ENCODE measurements around the gene SPTBN1. TPM values are rescaled to one million over a fixed set of nuclear protein-coding genes. Genes with fewer than 3 reads are reported as not detected.

The SPTBN1 gene
- total and polyA plus RNA-seq, 9 of the 15 experiments (the other 6 are each of a cell fraction or from before 2014, with no cell fraction given), result 8.9 to 66.8 (median 31.4) TPM

DNA sequence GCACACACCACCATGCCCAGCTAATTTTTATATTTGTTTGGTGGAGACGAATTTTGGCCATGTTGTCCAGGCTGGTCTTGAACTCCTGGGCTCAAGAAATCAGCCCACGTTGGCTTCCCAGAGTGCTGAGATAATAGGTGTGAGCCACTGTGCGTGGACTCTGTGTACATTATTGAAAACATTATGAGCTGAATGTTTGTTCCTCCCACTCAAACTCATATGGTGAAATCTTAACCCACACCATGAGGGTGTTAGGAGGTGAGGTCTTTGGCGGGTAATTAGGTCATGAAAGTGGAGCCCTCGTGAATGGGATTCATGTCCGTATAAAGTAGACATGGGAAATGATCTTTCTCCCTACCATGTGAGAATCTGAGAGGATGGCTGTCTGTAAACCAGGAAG lies 83.6 kb downstream of the SPTBN1 start:
- no peaks in the 10 kb centered on the region for H4K20me1 ChIP-seq (replicated peaks; ENCODE audit: control insufficient read depth, insufficient read depth, low read length)
- CTCF ChIA-PET (ENCODE audit: low intra/inter-chr PET ratio), result no interaction called here
- H3K9me1 ChIP-seq (ENCODE audit: control insufficient read depth, insufficient read depth, low read length), result no peaks in the 10 kb centered on the region
- in situ Hi-C loops (cut with MboI), result no loop called here
- no peak overlapping the region for H3K27ac ChIP-seq (ENCODE audit: extremely low read depth, low read depth, low read length)
- H3K79me2 ChIP-seq (ENCODE audit: control insufficient read depth, insufficient read depth, low read length), result no peaks in the 10 kb centered on the region
- BruUV-seq (replicated peaks), result no TSS peak
- H3K4me3 ChIP-seq, result no peak overlapping the region
- DNase-seq (ENCODE audit: extremely low read depth in 1 of 4, low spot score in 3 of 4) (no peak), FAIRE-seq (no peak), ATAC-seq (no peak; the same call in 2 of the 3 replicates)
- no peak overlapping the region for H3K9ac ChIP-seq (ENCODE audit: insufficient read depth in 1 of 2, low read depth in 2 of 2, low read length in 2 of 2)
- no peaks in the 10 kb centered on the region for H3K36me3 ChIP-seq (ENCODE audit: control insufficient read depth, insufficient read depth, low read length)
- POLR2A ChIA-PET, result no interaction called here
- H3K4me1 ChIP-seq (replicated peaks in 1 of 2; ENCODE audit: control insufficient read depth in 2 of 2, insufficient read depth in 2 of 2, low read length in 2 of 2), result no peaks in the 10 kb centered on the region
- TF ChIP-seq GATAD2A (IDR thresholded peaks at IDR 0.05) (no peak), STAT5A (IDR thresholded peaks at IDR 0.05; ENCODE audit: borderline replicate concordance, low read length) (no peak), NFIX (CRISPR knock-in tag; IDR thresholded peaks at IDR 0.05; ENCODE audit: low read depth) (no peak)
- TF ChIP-seq, protein P1, sequence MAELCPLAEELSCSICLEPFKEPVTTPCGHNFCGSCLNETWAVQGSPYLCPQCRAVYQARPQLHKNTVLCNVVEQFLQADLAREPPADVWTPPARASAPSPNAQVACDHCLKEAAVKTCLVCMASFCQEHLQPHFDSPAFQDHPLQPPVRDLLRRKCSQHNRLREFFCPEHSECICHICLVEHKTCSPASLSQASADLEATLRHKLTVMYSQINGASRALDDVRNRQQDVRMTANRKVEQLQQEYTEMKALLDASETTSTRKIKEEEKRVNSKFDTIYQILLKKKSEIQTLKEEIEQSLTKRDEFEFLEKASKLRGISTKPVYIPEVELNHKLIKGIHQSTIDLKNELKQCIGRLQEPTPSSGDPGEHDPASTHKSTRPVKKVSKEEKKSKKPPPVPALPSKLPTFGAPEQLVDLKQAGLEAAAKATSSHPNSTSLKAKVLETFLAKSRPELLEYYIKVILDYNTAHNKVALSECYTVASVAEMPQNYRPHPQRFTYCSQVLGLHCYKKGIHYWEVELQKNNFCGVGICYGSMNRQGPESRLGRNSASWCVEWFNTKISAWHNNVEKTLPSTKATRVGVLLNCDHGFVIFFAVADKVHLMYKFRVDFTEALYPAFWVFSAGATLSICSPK (IDR thresholded peaks at IDR 0.05; ENCODE audit: borderline replicate concordance), result no peak
- intact Hi-C loops (cut with micrococcal nuclease), result no loop called here
- H3K4me2 ChIP-seq (ENCODE audit: insufficient read depth, low read length), result no peak overlapping the region
- H2AFZ ChIP-seq (ENCODE audit: low read depth, low read length), result 0 out of 2 replicates have a peak overlapping the region, but pooled peaks have one; percentile 28
- 7% methylated on average over 6 of the region's 6 CpGs for WGBS (ENCODE audit: insufficient coverage, low coverage, missing lambda C conversion rate)
- no peaks in the 10 kb centered on the region for H3K9me3 ChIP-seq (replicated peaks; ENCODE audit: control insufficient read depth, insufficient read depth, low read depth, low read length)
- H3K27me3 ChIP-seq (ENCODE audit: control insufficient read depth in 2 of 2, insufficient read depth in 2 of 2, low read length in 2 of 2), result peaks cover 5% of the 10 kb centered on the region in 2 experiments; a peak in 2 of 5 replicates

DNA sequence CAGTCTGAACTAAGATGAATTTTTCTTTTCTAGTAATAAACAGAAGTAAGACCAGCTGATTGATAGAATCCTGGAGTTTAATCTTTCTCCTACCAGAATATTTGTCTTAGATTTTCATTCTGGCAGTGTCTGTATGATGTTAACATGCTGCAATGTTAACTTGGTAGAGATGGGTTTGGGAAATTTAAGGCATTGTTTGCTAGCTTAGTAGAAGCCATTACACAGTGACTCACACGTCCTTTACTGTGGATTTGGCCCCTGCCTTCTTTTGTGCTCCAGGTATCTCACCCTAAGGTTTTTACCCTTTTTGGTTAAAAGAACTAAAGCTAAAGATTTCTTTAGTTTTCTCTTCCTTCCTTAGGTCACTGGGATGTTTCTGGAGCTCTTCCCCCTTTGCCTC lies 84.1 kb downstream of the SPTBN1 start:
- ChIA-PET CTCF (ENCODE audit: low intra/inter-chr PET ratio) (no interaction called here), POLR2A (interaction anchor here (0.8 to 1.1 kb wide), 2 partner anchors 9 to 19 kb away, joined by 5 read pairs; no protein-coding TSS in a partner anchor)
- H3K79me2 ChIP-seq (ENCODE audit: control insufficient read depth, insufficient read depth, low read length), result no peaks in the 10 kb centered on the region
- H3K9me3 ChIP-seq (replicated peaks; ENCODE audit: control insufficient read depth, insufficient read depth, low read depth, low read length), result no peaks in the 10 kb centered on the region
- H2AFZ ChIP-seq (ENCODE audit: low read depth, low read length), result 0 out of 2 replicates have a peak overlapping the region, but pooled peaks have one; percentile 28
- H3K27ac ChIP-seq (ENCODE audit: extremely low read depth, low read depth, low read length), result no peak overlapping the region
- FAIRE-seq, result no peak
- peak; percentile 31; the same call in 1 of the 3 replicates for ATAC-seq
- 10% methylated on average over 1 of the region's 1 CpG for WGBS (ENCODE audit: insufficient coverage, low coverage, missing lambda C conversion rate)
- H3K4me3 ChIP-seq, result no peak overlapping the region
- BruUV-seq (replicated peaks), result no TSS peak
- no peaks in the 10 kb centered on the region for H3K9me1 ChIP-seq (ENCODE audit: control insufficient read depth, insufficient read depth, low read length)
- H3K4me1 ChIP-seq (replicated peaks in 1 of 2; ENCODE audit: control insufficient read depth in 2 of 2, insufficient read depth in 2 of 2, low read length in 2 of 2), result no peaks in the 10 kb centered on the region
- no peaks in the 10 kb centered on the region for H4K20me1 ChIP-seq (replicated peaks; ENCODE audit: control insufficient read depth, insufficient read depth, low read length)
- no peak for DNase-seq (ENCODE audit: extremely low read depth in 1 of 4, low spot score in 3 of 4)
- no peak overlapping the region for H3K4me2 ChIP-seq (ENCODE audit: insufficient read depth, low read length)
- no peak overlapping the region for H3K9ac ChIP-seq (ENCODE audit: insufficient read depth in 1 of 2, low read depth in 2 of 2, low read length in 2 of 2)
- H3K27me3 ChIP-seq (ENCODE audit: control insufficient read depth in 2 of 2, insufficient read depth in 2 of 2, low read length in 2 of 2), result peaks cover 4 to 5% of the 10 kb centered on the region in 2 experiments; a peak in 2 of 5 replicates
- intact Hi-C loops (cut with micrococcal nuclease) (no loop called here), in situ Hi-C loops (cut with MboI) (no loop called here)
- no peaks in the 10 kb centered on the region for H3K36me3 ChIP-seq (ENCODE audit: control insufficient read depth, insufficient read depth, low read length)
- TF ChIP-seq, protein P2, sequence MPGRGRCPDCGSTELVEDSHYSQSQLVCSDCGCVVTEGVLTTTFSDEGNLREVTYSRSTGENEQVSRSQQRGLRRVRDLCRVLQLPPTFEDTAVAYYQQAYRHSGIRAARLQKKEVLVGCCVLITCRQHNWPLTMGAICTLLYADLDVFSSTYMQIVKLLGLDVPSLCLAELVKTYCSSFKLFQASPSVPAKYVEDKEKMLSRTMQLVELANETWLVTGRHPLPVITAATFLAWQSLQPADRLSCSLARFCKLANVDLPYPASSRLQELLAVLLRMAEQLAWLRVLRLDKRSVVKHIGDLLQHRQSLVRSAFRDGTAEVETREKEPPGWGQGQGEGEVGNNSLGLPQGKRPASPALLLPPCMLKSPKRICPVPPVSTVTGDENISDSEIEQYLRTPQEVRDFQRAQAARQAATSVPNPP (IDR thresholded peaks at IDR 0.05; ENCODE audit: borderline replicate concordance, insufficient read depth, insufficient read length), result no peak
- TF ChIP-seq MECOM (CRISPR knock-in tag; IDR thresholded peaks at IDR 0.05) (no peak), BHLHE40 (IDR thresholded peaks at IDR 0.05; ENCODE audit: low read length) (no peak), ZFP30 (CRISPR knock-in tag; IDR thresholded peaks at IDR 0.05; ENCODE audit: borderline replicate concordance) (no peak), SAFB2 (IDR thresholded peaks at IDR 0.05; ENCODE audit: borderline replicate concordance, low read depth, low read length, severe bottlenecking) (no peak), BCL6 (CRISPR knock-in tag; IDR thresholded peaks at IDR 0.05) (no peak), JUND (IDR thresholded peaks at IDR 0.05; ENCODE audit: borderline replicate concordance, low read depth, low read length) (no peak), JUND (tag; IDR thresholded peaks at IDR 0.05; ENCODE audit: borderline replicate concordance, low read depth, low read length) (no peak), ZNF695 (CRISPR knock-in tag; IDR thresholded peaks at IDR 0.05) (no peak)

Measured in K562 (cell line).